Neural cell (in vitro differentiated cells): Measurements from ENCODE around the gene TMEM266. TPM values are rescaled to one million over a fixed set of nuclear protein-coding genes. Genes with fewer than 3 reads are reported as not detected.

ENCODE experiments used
- H2AFZ ChIP-seq: fragments of 200-600, 300-800 bp; sonication (generic), shearing (Covaris generic); 2 replicates; pipeline ENCODE4 v1.6.0; 2014; ENCODE audit warnings: low read depth, mild to moderate bottlenecking, antibody characterized with exemption, low read length, moderate library complexity
- H3F3A ChIP-seq: fragments of 200-600 bp; shearing (Covaris generic); 2 replicates; pipeline ENCODE4 v1.6.1; 2016; ENCODE audit warnings: mild to moderate bottlenecking, moderate library complexity, mixed read lengths, antibody characterized with exemption, low read length; ENCODE audit not compliant: insufficient read depth, poor library complexity, severe bottlenecking
- H3K27ac ChIP-seq: fragments of 200-600, 300-800 bp; sonication (generic), shearing (Covaris generic); 2 replicates; pipeline ENCODE4 v1.5.1; 2014; ENCODE audit warnings: mild to moderate bottlenecking, low read length, moderate library complexity
- H3K27me3 ChIP-seq: fragments of 300-800, 200-600 bp; sonication (generic), shearing (Covaris generic); 2 replicates; pipeline ENCODE4 v1.6.0; 2014; ENCODE audit warnings: mild to moderate bottlenecking, low read depth, low read length, moderate library complexity; ENCODE audit not compliant: insufficient read depth
- H3K36me3 ChIP-seq: fragments of 300-800, 200-600 bp; sonication (generic), shearing (Covaris generic); 2 replicates; pipeline ENCODE4 v1.5.1; 2014; ENCODE audit warnings: mild to moderate bottlenecking, antibody characterized with exemption, low read length, moderate library complexity; ENCODE audit not compliant: insufficient read depth
- H3K4me2 ChIP-seq: fragments of 300-800, 200-600 bp; sonication (generic), shearing (Covaris generic); 2 replicates; pipeline ENCODE4 v1.6.0; 2014; ENCODE audit warnings: mild to moderate bottlenecking, low read length
- H3K4me3 ChIP-seq: fragments of 300-800, 200-600 bp; sonication (generic), shearing (Covaris generic); 2 replicates; pipeline ENCODE4 v1.5.1; 2014; ENCODE audit warnings: mild to moderate bottlenecking, low read length, moderate library complexity
- H3K79me2 ChIP-seq: fragments of 200-600 bp; shearing (Covaris generic); replicated peaks from 2 replicates; pipeline ENCODE4 v1.6.0; 2014; ENCODE audit warnings: mild to moderate bottlenecking, low read length, moderate library complexity; ENCODE audit not compliant: insufficient read depth
- H3K9ac ChIP-seq: fragments of 300-800, 200-600 bp; sonication (generic), shearing (Covaris generic); 2 replicates; pipeline ENCODE4 v1.6.1; 2016; ENCODE audit warnings: mild to moderate bottlenecking, low read length, mixed read lengths
- H3K9me2 ChIP-seq: fragments of 200-600 bp; shearing (Covaris generic); 2 replicates; pipeline ENCODE4 v1.6.1; 2016; ENCODE audit warnings: mild to moderate bottlenecking, low read length, mixed read lengths; ENCODE audit not compliant: insufficient read depth
- H3K9me3 ChIP-seq: fragments of 200-600, 300-800 bp; sonication (generic), shearing (Covaris generic); 2 replicates; pipeline ENCODE4 v1.6.1; 2016; ENCODE audit warnings: mild to moderate bottlenecking, mixed run types, low read length, moderate library complexity, mixed read lengths
- H4K20me1 ChIP-seq: fragments of 200-600 bp; shearing (Covaris generic); 2 replicates; pipeline ENCODE4 v1.6.1; 2016; ENCODE audit warnings: mild to moderate bottlenecking, mixed run types; ENCODE audit not compliant: insufficient read depth
- CTCF ChIP-seq: fragments of 450-650 bp; IDR thresholded peaks from 2 replicates; pipeline ENCODE4 v1.5.1; 2014; ENCODE audit warnings: antibody characterized with exemption, mild to moderate bottlenecking, moderate library complexity; ENCODE audit not compliant: poor library complexity, severe bottlenecking
- EP300 ChIP-seq: fragments of 450-650 bp; conservative IDR thresholded peaks from 2 replicates; pipeline ENCODE4 v1.6.1; 2014; ENCODE audit warnings: antibody characterized with exemption, mild to moderate bottlenecking, moderate library complexity; ENCODE audit not compliant: poor library complexity, severe bottlenecking
- EZH2 ChIP-seq: fragments of 200-600, 300-800 bp; shearing (Covaris generic), sonication (generic); IDR thresholded peaks from 2 replicates; pipeline ENCODE4 v1.6.1; 2014; ENCODE audit warnings: antibody characterized with exemption, low read length, borderline replicate concordance, mild to moderate bottlenecking; ENCODE audit not compliant: insufficient read depth, poor library complexity, severe bottlenecking
- MXI1 ChIP-seq: fragments of 450-650 bp; conservative IDR thresholded peaks from 2 replicates; pipeline ENCODE4 v1.6.1; 2014; ENCODE audit warnings: antibody characterized with exemption, mild to moderate bottlenecking; ENCODE audit not compliant: poor library complexity, severe bottlenecking
- POLR2AphosphoS5 ChIP-seq: IDR thresholded peaks from 2 replicates; pipeline ENCODE4 v1.6.1; 2012
- RAD21 ChIP-seq: fragments of 450-650 bp; conservative IDR thresholded peaks from 2 replicates; pipeline ENCODE4 v1.6.1; 2014; ENCODE audit warnings: antibody characterized with exemption, mild to moderate bottlenecking, moderate library complexity
- REST ChIP-seq: IDR thresholded peaks from 2 replicates; pipeline ENCODE4 v1.6.1; 2012; ENCODE audit warnings: borderline replicate concordance
- SMC3 ChIP-seq: fragments of 450-650 bp; conservative IDR thresholded peaks from 2 replicates; pipeline ENCODE4 v1.6.1; 2014; ENCODE audit warnings: antibody characterized with exemption, mild to moderate bottlenecking, moderate library complexity; ENCODE audit not compliant: poor library complexity
- TAF1 ChIP-seq: IDR thresholded peaks from 2 replicates; pipeline ENCODE4 v1.6.1; 2012; ENCODE audit warnings: low read depth
- polyA plus RNA-seq: library from polyadenylated mRNA; depleted of rRNA; stranded (reverse); fragments of >200 nt; gene quantifications from 2 replicates; pipeline ENCODE4 v1.2.3, GENCODE V29; 2014

TMEM266 gene
- polyA plus RNA-seq, 1 donor from 2014 or later = 17.6 TPM

- Histone ChIP-seq H2AFZ (no peak overlapping the region), H4K20me1 (no peaks in the 10 kb centered on the region)
Observed at GRCh38 chr15:76065245-76065644, 5.5 kb downstream of the TMEM266 start.

GRCh38 chr15:76065793-76066192 is 6.0 kb downstream of the TMEM266 start:
- no peaks in the 10 kb centered on the region for H3K36me3 ChIP-seq
- H3K27me3 ChIP-seq = no peaks in the 10 kb centered on the region
- no peak overlapping the region for H3K4me2 ChIP-seq
- H2AFZ ChIP-seq = no peak overlapping the region
- no peak overlapping the region for H3K9ac ChIP-seq
- H3K9me3 ChIP-seq = no peaks in the 10 kb centered on the region
- no peaks in the 10 kb centered on the region for H3F3A ChIP-seq
- TF ChIP-seq RAD21 (no peak), MXI1 (no peak), EP300 (no peak), TAF1 (no peak), EZH2 (no peak), CTCF (no peak), REST (no peak), POLR2AphosphoS5 (no peak), SMC3 (no peak)
- no peak overlapping the region for H3K4me3 ChIP-seq
- no peak overlapping the region for H3K27ac ChIP-seq
- no peaks in the 10 kb centered on the region for H3K9me2 ChIP-seq
- no peaks in the 10 kb centered on the region for H4K20me1 ChIP-seq
- H3K79me2 ChIP-seq = no peaks in the 10 kb centered on the region

More at GRCh38 chr15:76065245-76065644, 5.5 kb downstream of the TMEM266 start:
- no peaks in the 10 kb centered on the region for H3K9me2 ChIP-seq
- peaks cover 2% of the 10 kb centered on the region for H3F3A ChIP-seq
- no peaks in the 10 kb centered on the region for H3K27me3 ChIP-seq
- H3K4me2 ChIP-seq = no peak overlapping the region
- H3K4me3 ChIP-seq = no peak overlapping the region
- no peaks in the 10 kb centered on the region for H3K79me2 ChIP-seq
- H3K9ac ChIP-seq = no peak overlapping the region
- TF ChIP-seq POLR2AphosphoS5 = no peak
- no peaks in the 10 kb centered on the region for H3K9me3 ChIP-seq
- H3K36me3 ChIP-seq = no peaks in the 10 kb centered on the region
- no peak overlapping the region for H3K27ac ChIP-seq

GRCh38 chr15:76070192-76070591 is 10.4 kb downstream of the TMEM266 start:
- Histone ChIP-seq H2AFZ (no peak overlapping the region), H3K4me3 (no peak overlapping the region), H3F3A (no peaks in the 10 kb centered on the region), H3K27ac (no peak overlapping the region), H4K20me1 (no peaks in the 10 kb centered on the region), H3K9me2 (no peaks in the 10 kb centered on the region), H3K9me3 (no peaks in the 10 kb centered on the region), H3K36me3 (no peaks in the 10 kb centered on the region), H3K4me2 (no peak overlapping the region), H3K27me3 (no peaks in the 10 kb centered on the region), H3K9ac (no peak overlapping the region), H3K79me2 (no peaks in the 10 kb centered on the region)
- TF ChIP-seq RAD21 (no peak), EZH2 (no peak), SMC3 (no peak), POLR2AphosphoS5 (no peak), TAF1 (no peak), EP300 (no peak), REST (no peak), CTCF (no peak), MXI1 (no peak)
